Mucosa of descending colon (tissue), 3 donors: Measurements from ENCODE around the gene SMTN. TPM values are rescaled to one million over a fixed set of nuclear protein-coding genes. Genes with fewer than 3 reads are reported as not detected.

ENCODE experiments used
- ATAC-seq: fragments of 200-7000 bp; cut with Tn5 transposase; one replicate; pipeline ENCODE4 v1.9.1; 2020; ENCODE audit warnings: mild to moderate bottlenecking, moderate library complexity
- DNase-seq, 3 donors: peaks; one replicate each; pipeline ENCODE4 v3.0.0-alpha.2; 2020
- H3K36me3 ChIP-seq: fragments of 200-600 bp; one replicate; pipeline ENCODE4 v1.8.0; 2021; ENCODE audit warnings: low read depth, mild to moderate bottlenecking
- H3K4me1 ChIP-seq: fragments of 200-600 bp; one replicate; pipeline ENCODE4 v1.8.0; 2021; ENCODE audit warnings: low read depth, mild to moderate bottlenecking
- H3K4me3 ChIP-seq: fragments of 200-600 bp; one replicate; pipeline ENCODE4 v1.8.0; 2021; ENCODE audit warnings: mild to moderate bottlenecking
- H3K9me3 ChIP-seq: fragments of 200-600 bp; one replicate; pipeline ENCODE4 v1.8.0; 2021; ENCODE audit warnings: mild to moderate bottlenecking
- CTCF ChIP-seq: fragments of 200-600 bp; IDR thresholded peaks from one replicate; pipeline ENCODE4 v1.8.0; 2022; ENCODE audit warnings: antibody characterized with exemption, mild to moderate bottlenecking
- intact Hi-C, 2 donors: fragments of 100-400 bp; cut with DNase I in 1 of 2; cut with micrococcal nuclease in 1 of 2; formaldehyde crosslinking; loops; one replicate each; pipeline versions ENCODE4 v1.11.0 to v1.11.1; 2022; cut with DNase I, micrococcal nuclease
- long read RNA-seq, 2 donors: library from polyadenylated mRNA; unstranded; transcript quantifications; one replicate each; pipeline ENCODE4 v2.0.0, GENCODE V29; 2019 to 2021
- total RNA-seq, 3 donors: library from RNA; stranded (reverse); fragmentation: NEBNext Ultra II Directional in 2 of 3; extraction: Animal tissue kit (Norgen Biotek cat#: 25700) in 2 of 3; gene quantifications; one replicate each; pipeline versions ENCODE4 v1.2.1 to v1.2.4, GENCODE V29; 2021 to 2023
- donor health status: DM: no; HTN: no; CAD: no; lungs with moderate emphysema.
- donor health status: DM: no; HTN: no; CAD: no.
- donor health status: DM: no; HTN: yes; CAD: no.

Gene SMTN
- 100 to 1,000 TPM in 2 of 3 donors, 10 to 100 TPM in 1; 63.6 to 799 (median 104) TPM for total RNA-seq
- long read RNA-seq, donor 1, transcript SMTN-201 (21 exons, 3,295 nt): major isoform, 49 of 2,005 reads
- long read RNA-seq, donor 1, transcript SMTN-202 (20 exons, 3,130 nt): minor isoform, 12 of 2,005 reads
- long read RNA-seq, donor 1, partial matches to known transcripts: 1,774 of 2,005 reads
- long read RNA-seq, donor 1, other reads (novel, unspliced or antisense): 165 of 2,005 reads
- long read RNA-seq, donor 2, transcript SMTN-201 (21 exons, 3,295 nt): major isoform, 13 of 45 reads
- long read RNA-seq, donor 2, partial matches to known transcripts: 28 of 45 reads
- long read RNA-seq, donor 2, other reads (novel, unspliced or antisense): 4 of 45 reads

GRCh38 chr22:31080848-31081649, at the start of gene SMTN:
Gene SMTN, plus strand, starts transcription at chr22:31081318. Its CDS starts 1,941 bp downstream, at chr22:31083259.
- intact Hi-C loops: loop anchor here in 1 of 2 donors (5.0 kb wide), 1 partner anchor 134 kb away; no protein-coding TSS in a partner anchor
- Histone ChIP-seq H3K4me3 (peak within 1 kb of the TSS; percentile 41), H3K4me1 (peaks cover 49% of the 10 kb centered on the region), H3K36me3 (no peaks in the 10 kb centered on the region), H3K9me3 (no peaks in the 10 kb centered on the region)
- DNase-seq (peak; percentile 95 to 98 (median 98)), ATAC-seq (peak; percentile 73)
- TF ChIP-seq CTCF: peak; percentile 11

DNA sequence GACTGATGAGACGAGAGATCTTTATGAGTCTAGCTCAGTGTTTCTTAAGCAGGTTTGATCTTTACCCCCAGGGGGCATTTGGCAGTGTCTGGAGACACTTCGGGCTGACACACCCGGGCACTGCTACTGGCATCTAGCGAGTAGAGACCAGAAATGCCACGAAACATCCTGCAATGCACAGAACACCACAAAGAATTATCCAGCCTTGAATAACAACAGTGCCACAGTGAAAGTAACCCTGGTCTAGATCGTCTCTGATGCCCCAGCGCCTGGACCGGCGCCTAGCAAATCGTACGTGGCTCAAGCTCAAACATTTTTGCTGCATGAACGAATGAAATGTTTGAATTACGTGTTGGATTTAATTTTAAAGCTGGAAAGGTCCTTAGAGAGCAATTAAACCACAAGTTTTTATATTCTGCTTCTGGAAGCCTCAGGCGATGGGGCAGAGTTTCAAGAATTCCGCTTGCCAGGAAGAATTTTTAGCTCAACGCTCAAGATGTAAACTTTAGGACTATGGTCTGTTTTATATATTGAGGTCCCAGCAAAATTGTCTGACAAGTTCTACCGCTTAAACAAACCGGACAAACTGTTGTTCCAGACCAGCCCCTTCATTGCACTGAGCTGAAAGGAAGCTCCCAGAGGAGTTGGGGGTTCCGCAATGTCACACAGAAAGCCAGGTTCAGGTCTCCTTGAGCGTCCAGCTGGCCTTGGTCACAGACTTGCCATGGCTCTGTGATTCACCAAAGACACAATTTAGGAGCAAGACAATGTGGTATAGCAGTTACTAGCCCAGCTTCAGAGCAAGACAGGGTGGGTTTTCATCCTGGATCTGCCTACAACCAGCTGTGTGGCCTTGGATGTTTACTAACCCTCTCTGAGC, 44.2 kb upstream of the SMTN start:
- DNase-seq: peak; percentile 50 to 60 (median 52)
- Histone ChIP-seq H3K4me3 (no peak overlapping the region), H3K4me1 (peaks cover 8% of the 10 kb centered on the region), H3K9me3 (no peaks in the 10 kb centered on the region), H3K36me3 (no peaks in the 10 kb centered on the region)
- no peak for TF ChIP-seq CTCF
- intact Hi-C loops: no loop called here
- ATAC-seq: peak; percentile 62

- ATAC-seq (no peak), DNase-seq (no peak)
- no peak overlapping the region for H3K4me3 ChIP-seq
- intact Hi-C loops: no loop called here
- no peaks in the 10 kb centered on the region for H3K9me3 ChIP-seq
- H3K36me3 ChIP-seq: no peaks in the 10 kb centered on the region
- peaks cover 8% of the 10 kb centered on the region for H3K4me1 ChIP-seq
- TF ChIP-seq CTCF: no peak
Measured at GRCh38 chr22:31038686-31039085, 42.4 kb upstream of the SMTN start.

- no peak for TF ChIP-seq CTCF
- peak; percentile 47 for ATAC-seq
- Histone ChIP-seq H3K4me3 (no peak overlapping the region), H3K9me3 (no peaks in the 10 kb centered on the region), H3K36me3 (no peaks in the 10 kb centered on the region), H3K4me1 (peaks cover 11% of the 10 kb centered on the region)
- no peak for DNase-seq
- intact Hi-C loops: no loop called here
Measured at GRCh38 chr22:31039393-31039792, 41.7 kb upstream of the SMTN start.
